Thyroid gland (tissue), 4 donors: ENCODE measurements around the gene CD9.

Experiments
- POLR2A ChIP-seq, 2 donors: fragments of 450-650 bp; IDR thresholded peaks; one replicate each; pipeline ENCODE4 v1.6.1; 2017; ENCODE audit warnings: antibody characterized with exemption in 2 of 2, mild to moderate bottlenecking in 2 of 2, moderate library complexity in 1 of 2
- TF ChIP-seq, protein P1 (sequence below), 6 experiments: fragments of 200-600 bp in 3 of 6; fragments of 450-650 bp in 3 of 6; sonication (generic) in 3 of 6; IDR thresholded peaks; one replicate each; pipeline ENCODE4 v1.5.1; 2016 to 2019; ENCODE audit warnings: antibody characterized with exemption in 6 of 6, mild to moderate bottlenecking in 2 of 6, inconsistent platforms in 1 of 6, moderate library complexity in 1 of 6

DNA sequence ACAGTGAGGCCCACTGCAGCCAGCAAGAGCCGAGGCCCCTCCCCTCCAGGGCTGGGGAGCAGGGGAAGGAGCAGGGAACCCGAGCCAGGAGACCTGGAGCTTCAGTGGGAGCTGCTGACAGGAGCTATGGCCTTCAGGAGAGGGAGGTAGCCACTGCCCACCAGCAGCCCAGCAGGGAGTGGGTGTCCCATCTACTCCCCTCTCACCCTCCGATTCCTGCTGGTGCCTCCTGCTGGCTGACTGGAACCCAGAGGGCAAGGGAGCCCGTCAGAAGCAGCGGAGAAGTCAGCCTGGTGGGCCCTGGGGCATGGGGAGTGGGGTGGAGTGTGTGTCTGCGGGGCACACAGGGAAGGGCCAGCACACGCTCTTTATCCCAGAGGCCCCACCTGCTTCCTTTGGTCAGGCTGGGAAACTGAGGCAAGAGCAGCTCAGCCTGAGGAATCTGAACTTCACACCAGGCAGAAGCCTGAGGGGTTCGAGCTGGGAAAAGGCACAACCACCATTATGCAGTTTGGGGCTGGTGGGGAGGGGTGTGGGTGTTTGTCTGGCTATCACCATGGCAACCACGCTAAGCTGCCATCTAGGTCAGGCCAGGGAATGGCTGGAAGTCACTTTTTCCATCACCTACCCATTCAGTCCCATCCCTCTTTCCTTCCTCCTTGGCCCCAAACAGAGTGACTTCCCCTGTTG, 73.5 kb downstream of the CD9 start:
- TF ChIP-seq, protein P1, sequence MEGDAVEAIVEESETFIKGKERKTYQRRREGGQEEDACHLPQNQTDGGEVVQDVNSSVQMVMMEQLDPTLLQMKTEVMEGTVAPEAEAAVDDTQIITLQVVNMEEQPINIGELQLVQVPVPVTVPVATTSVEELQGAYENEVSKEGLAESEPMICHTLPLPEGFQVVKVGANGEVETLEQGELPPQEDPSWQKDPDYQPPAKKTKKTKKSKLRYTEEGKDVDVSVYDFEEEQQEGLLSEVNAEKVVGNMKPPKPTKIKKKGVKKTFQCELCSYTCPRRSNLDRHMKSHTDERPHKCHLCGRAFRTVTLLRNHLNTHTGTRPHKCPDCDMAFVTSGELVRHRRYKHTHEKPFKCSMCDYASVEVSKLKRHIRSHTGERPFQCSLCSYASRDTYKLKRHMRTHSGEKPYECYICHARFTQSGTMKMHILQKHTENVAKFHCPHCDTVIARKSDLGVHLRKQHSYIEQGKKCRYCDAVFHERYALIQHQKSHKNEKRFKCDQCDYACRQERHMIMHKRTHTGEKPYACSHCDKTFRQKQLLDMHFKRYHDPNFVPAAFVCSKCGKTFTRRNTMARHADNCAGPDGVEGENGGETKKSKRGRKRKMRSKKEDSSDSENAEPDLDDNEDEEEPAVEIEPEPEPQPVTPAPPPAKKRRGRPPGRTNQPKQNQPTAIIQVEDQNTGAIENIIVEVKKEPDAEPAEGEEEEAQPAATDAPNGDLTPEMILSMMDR (IDR thresholded peaks at IDR 0.05), result no peak
- TF ChIP-seq POLR2A (IDR thresholded peaks at IDR 0.05), result no peak
